Tibial artery (tissue), 4 donors: Measurements from ENCODE around the gene HTR3B.

Source experiments
- DNase-seq, 2 donors: peaks; one replicate each; pipeline ENCODE4 v3.0.0-alpha.2; 2019
- H3K27ac ChIP-seq, 2 donors: fragments of 200-600 bp; sonication (generic) in 1 of 2; 1 replicate in 1 of 2; 2 replicates in 1 of 2; pipeline ENCODE4 v1.5.1; 2018 to 2019; ENCODE audit warnings: mild to moderate bottlenecking in 1 of 2
- H3K27me3 ChIP-seq, 2 donors: fragments of 200-600 bp; sonication (generic) in 1 of 2; one replicate each; pipeline versions ENCODE4 v1.5.1 to v1.6.0; 2016 to 2019
- H3K36me3 ChIP-seq, 3 donors: fragments of 200-600 bp; sonication (generic) in 2 of 3; one replicate each; pipeline ENCODE4 v1.5.1; 2016 to 2019; ENCODE audit warnings: mild to moderate bottlenecking in 2 of 3
- H3K4me1 ChIP-seq, 4 donors: fragments of 200-600 bp; sonication (generic) in 2 of 4; 1 replicate in 3 of 4; 2 replicates in 1 of 4; pipeline ENCODE4 v1.5.1; 2016 to 2019
- H3K4me3 ChIP-seq, 2 donors: fragments of 200-600 bp; sonication (generic) in 1 of 2; 1 replicate in 1 of 2; 2 replicates in 1 of 2; pipeline ENCODE4 v1.5.1; 2018 to 2019; ENCODE audit warnings: mild to moderate bottlenecking in 2 of 2
- H3K9me3 ChIP-seq, 3 donors: fragments of 200-600 bp; sonication (generic) in 1 of 3; one replicate each; pipeline ENCODE4 v1.5.1; 2016 to 2019
- intact Hi-C: fragments of 100-400 bp; cut with DNase I; formaldehyde crosslinking; loops from one replicate; pipeline ENCODE4 v1.15.0; 2023; ENCODE audit warnings: low total_unique reads
- TF ChIP-seq, protein P1 (sequence below), 2 experiments: fragments of 200-600 bp in 1 of 2; fragments of 450-650 bp in 1 of 2; IDR thresholded peaks; one replicate each; pipeline ENCODE4 v1.5.1; 2017 to 2019; ENCODE audit warnings: antibody characterized with exemption in 2 of 2, mild to moderate bottlenecking in 1 of 2, moderate library complexity in 1 of 2

HTR3B gene

DNA sequence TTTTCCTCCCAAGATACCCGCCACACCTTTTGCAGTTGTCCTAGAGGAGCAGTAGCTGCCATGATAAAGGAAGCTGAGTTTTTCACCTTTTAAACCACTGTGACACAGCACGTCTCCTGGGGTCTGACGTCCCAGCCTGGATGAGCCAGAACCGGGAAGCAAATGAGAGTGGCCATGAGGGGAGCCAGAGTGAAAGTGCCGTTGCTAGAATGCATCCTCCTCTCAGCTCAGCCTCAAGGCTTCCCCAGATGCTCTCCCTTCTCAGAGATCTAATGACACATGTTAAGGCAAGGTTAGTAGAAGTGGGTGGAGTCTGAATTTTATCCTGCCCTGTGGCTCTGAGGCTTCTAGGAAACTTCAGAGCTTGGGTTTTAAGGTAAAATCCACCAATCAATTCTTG lies 46.9 kb downstream of the HTR3B start:
- DNase-seq: no peak
- no peak overlapping the region for H3K27ac ChIP-seq
- TF ChIP-seq, protein P1, sequence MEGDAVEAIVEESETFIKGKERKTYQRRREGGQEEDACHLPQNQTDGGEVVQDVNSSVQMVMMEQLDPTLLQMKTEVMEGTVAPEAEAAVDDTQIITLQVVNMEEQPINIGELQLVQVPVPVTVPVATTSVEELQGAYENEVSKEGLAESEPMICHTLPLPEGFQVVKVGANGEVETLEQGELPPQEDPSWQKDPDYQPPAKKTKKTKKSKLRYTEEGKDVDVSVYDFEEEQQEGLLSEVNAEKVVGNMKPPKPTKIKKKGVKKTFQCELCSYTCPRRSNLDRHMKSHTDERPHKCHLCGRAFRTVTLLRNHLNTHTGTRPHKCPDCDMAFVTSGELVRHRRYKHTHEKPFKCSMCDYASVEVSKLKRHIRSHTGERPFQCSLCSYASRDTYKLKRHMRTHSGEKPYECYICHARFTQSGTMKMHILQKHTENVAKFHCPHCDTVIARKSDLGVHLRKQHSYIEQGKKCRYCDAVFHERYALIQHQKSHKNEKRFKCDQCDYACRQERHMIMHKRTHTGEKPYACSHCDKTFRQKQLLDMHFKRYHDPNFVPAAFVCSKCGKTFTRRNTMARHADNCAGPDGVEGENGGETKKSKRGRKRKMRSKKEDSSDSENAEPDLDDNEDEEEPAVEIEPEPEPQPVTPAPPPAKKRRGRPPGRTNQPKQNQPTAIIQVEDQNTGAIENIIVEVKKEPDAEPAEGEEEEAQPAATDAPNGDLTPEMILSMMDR (IDR thresholded peaks at IDR 0.05): no peak
- H3K9me3 ChIP-seq: no peaks in the 10 kb centered on the region
- intact Hi-C loops: no loop called here
- H3K4me1 ChIP-seq: no peaks in the 10 kb centered on the region
- H3K27me3 ChIP-seq: peaks cover 0 to 33% of the 10 kb centered on the region in 2 donors
- no peak overlapping the region for H3K4me3 ChIP-seq
- no peaks in the 10 kb centered on the region for H3K36me3 ChIP-seq

DNA sequence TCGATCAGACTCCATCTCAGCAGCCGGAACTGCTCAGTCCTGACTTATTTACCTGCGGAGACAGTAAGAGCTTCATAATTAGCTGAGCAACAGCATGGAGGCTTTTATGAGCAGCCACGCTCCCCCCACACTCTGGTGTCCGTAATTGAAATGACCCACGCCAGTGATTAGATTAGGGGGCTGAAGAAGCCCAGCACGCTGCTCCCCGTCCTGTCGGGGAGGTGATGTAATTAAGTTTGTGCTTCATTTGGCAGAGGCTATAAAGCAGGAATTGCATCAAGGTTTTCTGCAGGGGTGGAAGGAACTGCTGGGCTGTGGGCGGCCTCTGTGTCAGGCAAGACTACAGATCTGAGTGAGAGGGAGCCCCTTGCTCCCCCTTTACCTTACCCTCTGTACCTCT lies 47.5 kb downstream of the HTR3B start:
- H3K27ac ChIP-seq: no peak overlapping the region

DNA sequence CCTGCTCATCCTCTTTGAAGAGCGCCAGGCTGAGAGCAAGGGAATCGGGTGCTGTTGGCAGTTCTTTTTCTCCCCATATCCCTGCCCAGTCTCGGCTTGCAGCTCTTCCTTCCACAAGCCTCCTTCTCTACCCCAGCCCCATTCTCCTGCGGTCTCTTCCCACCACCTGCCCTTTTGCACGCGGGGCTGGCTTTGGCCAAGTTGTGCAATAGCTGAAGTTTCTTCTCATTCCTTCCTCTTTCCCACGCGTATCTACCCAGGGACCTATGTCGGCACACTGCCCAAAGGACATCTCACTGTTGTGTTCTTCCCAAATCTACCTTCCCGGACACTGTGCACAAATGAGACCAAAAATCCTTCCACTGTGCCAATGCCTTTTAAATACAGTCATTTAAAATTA lies 48.0 kb downstream of the HTR3B start:
- TF ChIP-seq, protein P1 (IDR thresholded peaks at IDR 0.05): no peak
- intact Hi-C loops: no loop called here
- H3K4me1 ChIP-seq: no peaks in the 10 kb centered on the region

More for the DNA sequence above, 47.5 kb downstream of the HTR3B start:
- H3K4me3 ChIP-seq: no peak overlapping the region
- H3K27me3 ChIP-seq: peaks cover 0 to 37% of the 10 kb centered on the region in 2 donors
- no peaks in the 10 kb centered on the region for H3K9me3 ChIP-seq
- TF ChIP-seq, protein P1 (IDR thresholded peaks at IDR 0.05): no peak
- no peak for DNase-seq
- H3K4me1 ChIP-seq: no peaks in the 10 kb centered on the region
- H3K36me3 ChIP-seq: no peaks in the 10 kb centered on the region
- intact Hi-C loops: no loop called here

DNA sequence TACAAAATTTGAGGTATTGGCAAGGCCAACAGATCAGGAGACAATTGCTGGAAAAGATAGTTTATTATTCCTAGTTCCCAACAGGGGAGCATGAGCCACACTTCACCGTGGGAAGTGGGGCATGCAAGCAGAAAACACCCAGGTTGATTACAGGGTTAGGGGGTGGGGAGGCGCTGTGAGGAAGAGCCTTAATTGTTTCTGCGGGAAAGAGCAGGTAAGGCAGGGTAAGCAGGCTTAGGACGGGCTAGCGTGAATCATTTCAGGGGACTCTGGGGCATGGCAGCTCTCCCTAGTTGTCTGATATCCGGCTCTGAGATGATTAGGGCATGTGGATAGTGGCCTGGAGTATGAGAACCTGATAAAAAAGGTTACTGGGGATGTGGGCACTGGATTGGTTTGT lies 49.6 kb downstream of the HTR3B start:
- H3K27me3 ChIP-seq: peaks cover 0 to 39% of the 10 kb centered on the region in 2 donors
- TF ChIP-seq, protein P1 (IDR thresholded peaks at IDR 0.05): no peak
- no peak overlapping the region for H3K4me3 ChIP-seq
- DNase-seq: no peak
- H3K4me1 ChIP-seq: no peaks in the 10 kb centered on the region
- no peaks in the 10 kb centered on the region for H3K9me3 ChIP-seq
- intact Hi-C loops: no loop called here
- H3K27ac ChIP-seq: no peak overlapping the region
- H3K36me3 ChIP-seq: no peaks in the 10 kb centered on the region

More for the DNA sequence above, 48.0 kb downstream of the HTR3B start:
- Histone ChIP-seq H3K36me3 (no peaks in the 10 kb centered on the region), H3K4me3 (no peak overlapping the region), H3K9me3 (no peaks in the 10 kb centered on the region), H3K27me3 (peaks cover 0 to 37% of the 10 kb centered on the region in 2 donors), H3K27ac (no peak overlapping the region)
- DNase-seq: no peak

DNA sequence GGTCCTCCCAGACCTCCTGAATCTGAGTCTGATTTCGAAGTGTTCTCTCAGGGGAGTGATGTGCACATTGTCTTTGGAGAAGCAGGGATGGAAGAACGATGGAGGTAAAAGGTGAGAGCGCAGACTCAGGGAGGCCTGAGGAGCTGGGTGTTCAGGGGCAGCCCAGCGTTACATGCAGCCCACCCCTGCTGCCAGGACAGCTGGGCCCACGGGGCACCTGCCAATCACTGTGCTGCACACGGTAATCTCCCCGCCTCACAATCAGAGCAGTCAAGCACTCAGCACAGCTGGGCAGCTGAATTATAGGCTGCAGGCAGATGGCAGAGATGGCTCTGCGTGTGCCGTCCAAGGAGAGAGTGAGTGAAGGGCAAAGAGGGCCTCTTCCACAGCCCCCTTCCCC lies 52.4 kb downstream of the HTR3B start:
- no peaks in the 10 kb centered on the region for H3K4me1 ChIP-seq
- no peak overlapping the region for H3K4me3 ChIP-seq
- intact Hi-C loops: no loop called here
- no peak for DNase-seq
- peaks cover 0 to 30% of the 10 kb centered on the region in 2 donors for H3K27me3 ChIP-seq
- H3K36me3 ChIP-seq: no peaks in the 10 kb centered on the region
- H3K9me3 ChIP-seq: no peaks in the 10 kb centered on the region
- TF ChIP-seq, protein P1 (IDR thresholded peaks at IDR 0.05): no peak
- H3K27ac ChIP-seq: no peak overlapping the region
